OCI-LY1 (cell line): ENCODE data around the gene ANKRD13A.

Experiments
- CTCF ChIP-seq: fragments of 200-600 bp; sonication (generic), shearing (Covaris generic); IDR thresholded peaks from 2 replicates; pipeline ENCODE4 v1.5.1; 2017; ENCODE audit warnings: mild to moderate bottlenecking, antibody characterized with exemption, low read length, moderate library complexity, mixed read lengths
- EZH2 ChIP-seq: fragments of 200-600 bp; sonication (generic), shearing (Covaris generic); IDR thresholded peaks from 2 replicates; pipeline ENCODE4 v1.8.0; 2017; ENCODE audit warnings: borderline replicate concordance, mixed run types, mild to moderate bottlenecking, antibody characterized with exemption, low read length, moderate library complexity, mixed read lengths

GRCh38 chr12:109953656-109954055, 45.6 kb upstream of the ANKRD13A start:
- no peak for TF ChIP-seq CTCF
- no peak for TF ChIP-seq EZH2
